IMR-90 (cell line): Measurements from ENCODE around the gene C14orf119. TPM values are rescaled to one million over a fixed set of nuclear protein-coding genes. Genes with fewer than 3 reads are reported as not detected.

ENCODE experiments used
- ATAC-seq: fragments of 200-7000 bp; cut with Tn5 transposase; 2 replicates; pipeline ENCODE4 v1.9.1; 2020; ENCODE audit warnings: low read depth, mild to moderate bottlenecking, moderate library complexity
- BruUV-seq: library from RNA; stranded (reverse); fragments of 400-500 nt; replicated peaks from 2 replicates; lab custom pipeline; 2021; lab: Mats Ljungman, UMichigan
- CTCF ChIA-PET: fragments of 300-600 bp; formaldehyde crosslinking; extraction: SDS; loops from one replicate; lab custom pipeline; 2021; ENCODE audit warnings: antibody characterized with exemption; lab: Yijun Ruan, JAX
- POLR2A ChIA-PET: fragments of 300-600 bp; sonication (Branson Sonifier 250); formaldehyde crosslinking; loops from one replicate; lab custom pipeline; 2022; ENCODE audit warnings: antibody characterized with exemption; ENCODE audit not compliant: unreplicated experiment; lab: Charles Lee
- DNase-seq: peaks from one replicate; pipeline ENCODE4 v3.0.0; 2013
- H2AFZ ChIP-seq: replicated peaks from 2 replicates; pipeline ENCODE3; 2013; ENCODE audit warnings: low read length, mild to moderate bottlenecking; ENCODE audit not compliant: poor library complexity
- H2AK5ac ChIP-seq: 2 replicates; pipeline ENCODE4 v1.6.1; 2013; ENCODE audit warnings: low read depth, low read length, inconsistent platforms
- H2AK9ac ChIP-seq: replicated peaks from 2 replicates; pipeline ENCODE3; 2013; ENCODE audit warnings: mild to moderate bottlenecking, low read depth, low read length, moderate library complexity; ENCODE audit not compliant: poor library complexity
- H2BK120ac ChIP-seq: 2 replicates; pipeline ENCODE4 v1.6.1; 2013; ENCODE audit warnings: low read depth, low read length, inconsistent platforms
- H2BK15ac ChIP-seq: 3 replicates; pipeline ENCODE4 v1.6.1; 2013; ENCODE audit warnings: low read depth, low read length, inconsistent platforms
- H2BK20ac ChIP-seq: 2 replicates; pipeline ENCODE4 v1.6.1; 2013; ENCODE audit warnings: low read depth, mild to moderate bottlenecking, inconsistent platforms, low read length, moderate library complexity
- H2BK5ac ChIP-seq: 2 replicates; pipeline ENCODE4 v1.6.1; 2013; ENCODE audit warnings: mild to moderate bottlenecking, low read depth, low read length, inconsistent platforms; ENCODE audit not compliant: poor library complexity, severe bottlenecking
- H3K14ac ChIP-seq: replicated peaks from 2 replicates; pipeline ENCODE4 v1.6.1; 2013; ENCODE audit warnings: low read depth, low read length, inconsistent platforms
- H3K18ac ChIP-seq: 2 replicates; pipeline ENCODE4 v1.6.1; 2013; ENCODE audit warnings: low read depth, low read length, control low read depth
- H3K23ac ChIP-seq: 2 replicates; pipeline ENCODE4 v1.6.1; 2013; ENCODE audit warnings: low read depth, low read length, inconsistent platforms
- H3K27ac ChIP-seq: 2 replicates; pipeline ENCODE4 v1.5.1; 2013; ENCODE audit warnings: mild to moderate bottlenecking, control low read depth, low read length; ENCODE audit not compliant: insufficient read depth
- H3K27me3 ChIP-seq: 2 replicates; pipeline ENCODE4 v1.6.1; 2013; ENCODE audit warnings: low read length; ENCODE audit not compliant: control insufficient read depth, insufficient read depth
- H3K36me3 ChIP-seq: 2 replicates; pipeline ENCODE4 v1.6.1; 2013; ENCODE audit warnings: low read length, mixed read lengths; ENCODE audit not compliant: control insufficient read depth, insufficient read depth
- H3K4ac ChIP-seq: 2 replicates; pipeline ENCODE4 v1.6.1; 2013; ENCODE audit warnings: low read depth, low read length, inconsistent platforms
- H3K4me1 ChIP-seq: 2 replicates; pipeline ENCODE4 v1.6.1; 2013; ENCODE audit warnings: low read length, mixed read lengths; ENCODE audit not compliant: control insufficient read depth, insufficient read depth
- H3K4me2 ChIP-seq: 2 replicates; pipeline ENCODE4 v1.6.1; 2013; ENCODE audit warnings: low read depth, mild to moderate bottlenecking, control low read depth, low read length, moderate library complexity
- H3K4me3 ChIP-seq: 2 replicates; pipeline ENCODE4 v1.5.1; 2013; ENCODE audit warnings: low read depth, mild to moderate bottlenecking, control low read depth, low read length, moderate library complexity; ENCODE audit not compliant: insufficient read depth
- H3K56ac ChIP-seq: 2 replicates; pipeline ENCODE4 v1.6.1; 2013; ENCODE audit warnings: low read length, inconsistent platforms; ENCODE audit not compliant: insufficient read depth; ENCODE audit errors: extremely low read depth
- H3K79me1 ChIP-seq, 2 experiments: 2 replicates each; pipeline ENCODE4 v1.6.1; 2013; ENCODE audit warnings: low read length in 2 of 2, inconsistent platforms in 1 of 2, low read depth in 1 of 2
- H3K9ac ChIP-seq: 2 replicates; pipeline ENCODE4 v1.6.1; 2013; ENCODE audit warnings: low read depth, low read length, control low read depth
- H3K9me1 ChIP-seq: 2 replicates; pipeline ENCODE4 v1.6.1; 2013; ENCODE audit warnings: low read length, inconsistent platforms; ENCODE audit not compliant: insufficient read depth
- H3K9me3 ChIP-seq: 2 replicates; pipeline ENCODE4 v1.6.1; 2013; ENCODE audit warnings: low read length; ENCODE audit not compliant: control insufficient read depth, insufficient read depth
- H4K20me1 ChIP-seq: 2 replicates; pipeline ENCODE4 v1.6.1; 2013; ENCODE audit warnings: low read length, inconsistent platforms; ENCODE audit not compliant: insufficient read depth
- H4K5ac ChIP-seq: 2 replicates; pipeline ENCODE4 v1.6.1; 2013; ENCODE audit warnings: mild to moderate bottlenecking, low read depth, low read length, control low read depth
- H4K8ac ChIP-seq, 2 experiments: 2 replicates each; pipeline ENCODE4 v1.6.1; 2013; ENCODE audit warnings: low read depth in 2 of 2, low read length in 2 of 2, control low read depth in 1 of 2, inconsistent platforms in 1 of 2
- H4K91ac ChIP-seq: 2 replicates; pipeline ENCODE4 v1.6.1; 2013; ENCODE audit warnings: low read depth, low read length, inconsistent platforms; ENCODE audit not compliant: insufficient read depth
- CHD1 ChIP-seq: IDR thresholded peaks from 2 replicates; pipeline ENCODE4 v1.6.1; 2012; ENCODE audit warnings: low read depth, low read length, improper control_type of control experiment
- CTCF ChIP-seq: conservative IDR thresholded peaks from 2 replicates; pipeline ENCODE4 v1.5.1; 2012; ENCODE audit warnings: mild to moderate bottlenecking, low read depth, low read length, improper control_type of control experiment
- ELK1 ChIP-seq: fragments of 150-350 bp; IDR thresholded peaks from 2 replicates; pipeline ENCODE4 v1.6.1; 2016; ENCODE audit warnings: low read depth, mild to moderate bottlenecking, low read length, moderate library complexity, borderline replicate concordance
- FOS ChIP-seq: fragments of 150-350 bp; IDR thresholded peaks from 2 replicates; pipeline ENCODE4 v1.6.1; 2016; ENCODE audit warnings: low read depth, low read length
- MAFK ChIP-seq: IDR thresholded peaks from 2 replicates; pipeline ENCODE4 v1.6.1; 2012; ENCODE audit warnings: low read depth, low read length, improper control_type of control experiment
- MAZ ChIP-seq: IDR thresholded peaks from 2 replicates; pipeline ENCODE4 v1.6.1; 2012; ENCODE audit warnings: low read depth, mild to moderate bottlenecking, low read length, improper control_type of control experiment, moderate library complexity, borderline replicate concordance
- MXI1 ChIP-seq: IDR thresholded peaks from 2 replicates; pipeline ENCODE4 v1.6.1; 2012; ENCODE audit warnings: low read depth, mild to moderate bottlenecking, low read length, moderate library complexity, borderline replicate concordance
- NFE2L2 ChIP-seq: fragments of 150-350 bp; IDR thresholded peaks from 2 replicates; pipeline ENCODE4 v1.6.1; 2016; ENCODE audit warnings: low read depth, mild to moderate bottlenecking, low read length
- RAD21 ChIP-seq: IDR thresholded peaks from 2 replicates; pipeline ENCODE4 v1.6.1; 2012; ENCODE audit warnings: low read length, improper control_type of control experiment
- RFX5 ChIP-seq: IDR thresholded peaks from 2 replicates; pipeline ENCODE4 v1.8.0; 2012; ENCODE audit warnings: low read depth, mild to moderate bottlenecking, low read length, moderate library complexity
- SMC3 ChIP-seq: fragments of 150-350 bp; IDR thresholded peaks from 2 replicates; pipeline ENCODE4 v1.6.1; 2016; ENCODE audit warnings: low read depth, mild to moderate bottlenecking, antibody characterized with exemption, low read length, moderate library complexity
- USF2 ChIP-seq: fragments of 150-350 bp; IDR thresholded peaks from 2 replicates; pipeline ENCODE4 v1.6.1; 2017; ENCODE audit warnings: mild to moderate bottlenecking, antibody characterized with exemption, low read length, low read depth
- whole genome bisulfite sequencing, 2 experiments: methylation state at CpG; one replicate each; pipeline versions ENCODE4 v1.1.5 to v1.1.7; 2013; ENCODE audit warnings: missing lambda C conversion rate in 2 of 2; ENCODE audit not compliant: insufficient read length in 1 of 2; ENCODE audit errors: extremely low coverage in 2 of 2; 5-methylcytosine and 5-hydroxymethylcytosine counted together
- dilution Hi-C: fragments of 300-500 bp; cut with HindIII; formaldehyde crosslinking; loops from one replicate; pipeline ENCODE4 v1.14.3; 2018; ENCODE audit warnings: low sequenced_read_pairs; ENCODE audit not compliant: unreplicated experiment
- in situ Hi-C: fragments of 300-500 bp; cut with MboI; formaldehyde crosslinking; loops from 3 replicates; pipeline ENCODE4 v1.14.3; 2019; ENCODE audit warnings: low sequenced_read_pairs, inconsistent platforms, mixed read lengths
- intact Hi-C: fragments of 100-400 bp; cut with micrococcal nuclease; formaldehyde crosslinking; loops from 2 replicates; pipeline ENCODE4 v1.10.0; 2022
- polyA plus RNA-seq, 3 experiments: library from polyadenylated mRNA; depleted of rRNA; stranded (reverse); fragments of >200 nt; gene quantifications; 2 replicates each; pipeline ENCODE4 v1.2.3, GENCODE V29; 2012; ENCODE audit warnings: low replicate concordance in 1 of 3
- total RNA-seq: library from RNA; depleted of rRNA; stranded (reverse); fragments of >200 nt; gene quantifications from 2 replicates; pipeline ENCODE4 v1.2.3, GENCODE V29; 2012

Gene C14orf119
- total and polyA plus RNA-seq, 2 of the 4 experiments (the other 2 are of a cell fraction), result 74.0 to 83.7 TPM

GRCh38 chr14:23146980-23147379, 51.7 kb downstream of the C14orf119 start:
- Histone ChIP-seq H3K9ac (no peak overlapping the region), H3K27me3 (peaks cover 21% of the 10 kb centered on the region), H3K4me3 (no peak overlapping the region), H3K14ac (no peak overlapping the region), H3K27ac (no peak overlapping the region), H2AK5ac (no peak overlapping the region), H4K5ac (no peak overlapping the region), H2AFZ (no peak overlapping the region), H3K79me1 (no peaks in the 10 kb centered on the region), H3K18ac (no peak overlapping the region), H2AK9ac (no peak overlapping the region), H3K56ac (no peak overlapping the region), H4K20me1 (no peaks in the 10 kb centered on the region), H3K4ac (no peak overlapping the region), H3K4me1 (no peaks in the 10 kb centered on the region), H2BK20ac (no peak overlapping the region), H3K23ac (no peak overlapping the region), H3K9me1 (no peaks in the 10 kb centered on the region), H4K8ac (no peak overlapping the region), H2BK15ac (no peak overlapping the region), H2BK120ac (no peak overlapping the region), H2BK5ac (no peak overlapping the region), H3K4me2 (no peak overlapping the region), H3K9me3 (0 out of 2 replicates have a peak, but pooled peaks cover 2% of the 10 kb centered on the region), H3K36me3 (no peaks in the 10 kb centered on the region), H4K91ac (no peak overlapping the region)
- intact Hi-C loops, result no loop called here
- in situ Hi-C loops, result no loop called here
- DNase-seq (no peak), ATAC-seq (no peak)
- WGBS, 2 experiments, result no CpG with 5 or more reads among the region's 4 CpGs
- dilution Hi-C loops, result no loop called here
- no TSS peak for BruUV-seq
- TF ChIP-seq RFX5 (no peak), CTCF (no peak), MXI1 (no peak), USF2 (no peak), RAD21 (no peak), SMC3 (no peak), FOS (no peak), ELK1 (no peak), CHD1 (no peak), NFE2L2 (no peak), MAZ (no peak), MAFK (no peak)
- CTCF ChIA-PET, result interaction anchor here (0.6 to 1.4 kb wide), 3 partner anchors 11 to 164 kb away, joined by 3 read pairs; no protein-coding TSS in a partner anchor
- POLR2A ChIA-PET, result interaction anchor here (0.6 kb wide), 1 partner anchor 51 kb away, joined by 6 read pairs; no protein-coding TSS in a partner anchor
